KMS-11 (cell line): ENCODE results near the gene RPTN.

Source experiments
- H2AFZ ChIP-seq: fragments of 200-600 bp; sonication (generic); 2 replicates; pipeline ENCODE4 v1.6.1; 2016; ENCODE audit warnings: antibody characterized with exemption, mixed run types, low read depth
- H3K27ac ChIP-seq: fragments of 200-600 bp; sonication (generic); 2 replicates; pipeline ENCODE4 v1.6.1; 2016; ENCODE audit warnings: mild to moderate bottlenecking, mixed run types
- H3K27me3 ChIP-seq: fragments of 200-600 bp; sonication (generic); 2 replicates; pipeline ENCODE4 v1.6.1; 2017; ENCODE audit warnings: mild to moderate bottlenecking, low read depth, mixed run types, moderate library complexity; ENCODE audit not compliant: insufficient read depth
- H3K36me3 ChIP-seq: fragments of 200-600 bp; sonication (generic); 2 replicates; pipeline ENCODE4 v1.6.1; 2017; ENCODE audit warnings: mild to moderate bottlenecking, mixed run types; ENCODE audit not compliant: insufficient read depth
- H3K4me1 ChIP-seq: fragments of 200-600 bp; sonication (generic); 2 replicates; pipeline ENCODE4 v1.6.1; 2016; ENCODE audit warnings: mild to moderate bottlenecking, low read depth, mixed run types; ENCODE audit not compliant: poor library complexity, severe bottlenecking
- H3K4me2 ChIP-seq: fragments of 200-600 bp; sonication (generic); 2 replicates; pipeline ENCODE4 v1.7.0; 2016; ENCODE audit warnings: mild to moderate bottlenecking, mixed run types
- H3K4me3 ChIP-seq: fragments of 200-600 bp; sonication (generic); IDR thresholded peaks from 2 replicates; pipeline ENCODE4 v1.6.1; 2017; ENCODE audit warnings: low read depth, low read length, mixed read lengths; ENCODE audit not compliant: insufficient read depth
- H3K79me2 ChIP-seq: fragments of 200-600 bp; sonication (generic); 2 replicates; pipeline ENCODE4 v1.6.1; 2016; ENCODE audit warnings: low read depth, mixed run types; ENCODE audit not compliant: insufficient read depth
- H3K9ac ChIP-seq: fragments of 200-600 bp; sonication (generic); 2 replicates; pipeline ENCODE4 v1.6.1; 2016; ENCODE audit warnings: mild to moderate bottlenecking, mixed run types
- H4K20me1 ChIP-seq: fragments of 200-600 bp; sonication (generic); 2 replicates; pipeline ENCODE4 v1.6.1; 2016; ENCODE audit warnings: mild to moderate bottlenecking, mixed run types; ENCODE audit not compliant: insufficient read depth
- CTCF ChIP-seq: fragments of 200-600 bp; sonication (generic); conservative IDR thresholded peaks from 2 replicates; pipeline ENCODE4 v1.6.1; 2017; ENCODE audit warnings: low read depth, mild to moderate bottlenecking, antibody characterized with exemption, low read length, moderate library complexity, mixed read lengths

Gene RPTN

GRCh38 chr1:152159144-152159543 is at the start of gene RPTN:
Gene RPTN (minus strand): TSS chr1:152159228. CDS start chr1:152157889, 1,339 bp downstream.
- H2AFZ ChIP-seq = no peak within 1 kb of the TSS
- no peak within 1 kb of the TSS for H3K9ac ChIP-seq
- TF ChIP-seq CTCF = no peak
- no peaks in the 10 kb centered on the region for H3K79me2 ChIP-seq
- no peaks in the 10 kb centered on the region for H3K36me3 ChIP-seq
- no peaks in the 10 kb centered on the region for H3K4me1 ChIP-seq
- H3K27ac ChIP-seq = no peak within 1 kb of the TSS
- no peak within 1 kb of the TSS for H3K4me3 ChIP-seq
- H3K27me3 ChIP-seq = no peaks in the 10 kb centered on the region
- H4K20me1 ChIP-seq = no peaks in the 10 kb centered on the region
- no peak within 1 kb of the TSS for H3K4me2 ChIP-seq

- TF ChIP-seq CTCF = no peak
- no peaks in the 10 kb centered on the region for H3K4me1 ChIP-seq
- no peak overlapping the region for H3K4me3 ChIP-seq
- no peaks in the 10 kb centered on the region for H3K27me3 ChIP-seq
- no peak overlapping the region for H2AFZ ChIP-seq
- H3K36me3 ChIP-seq = no peaks in the 10 kb centered on the region
- H4K20me1 ChIP-seq = no peaks in the 10 kb centered on the region
- H3K9ac ChIP-seq = no peak overlapping the region
- no peaks in the 10 kb centered on the region for H3K79me2 ChIP-seq
- H3K4me2 ChIP-seq = no peak overlapping the region
- H3K27ac ChIP-seq = no peak overlapping the region
Measured at GRCh38 chr1:152198982-152199381, 40.0 kb upstream of the RPTN start.

GRCh38 chr1:152197361-152197941 is 38.4 kb upstream of the RPTN start:
- H3K4me2 ChIP-seq = no peak overlapping the region
- H3K4me1 ChIP-seq = no peaks in the 10 kb centered on the region
- H3K27ac ChIP-seq = no peak overlapping the region
- TF ChIP-seq CTCF = no peak
- no peaks in the 10 kb centered on the region for H3K27me3 ChIP-seq
- no peak overlapping the region for H3K9ac ChIP-seq
- no peak overlapping the region for H2AFZ ChIP-seq
- H4K20me1 ChIP-seq = no peaks in the 10 kb centered on the region
- H3K36me3 ChIP-seq = no peaks in the 10 kb centered on the region
- no peak overlapping the region for H3K4me3 ChIP-seq
- H3K79me2 ChIP-seq = no peaks in the 10 kb centered on the region

- no peaks in the 10 kb centered on the region for H4K20me1 ChIP-seq
- H3K4me3 ChIP-seq = no peak overlapping the region
- H3K27me3 ChIP-seq = no peaks in the 10 kb centered on the region; the same call in 1 of the 2 replicates
- no peak overlapping the region for H2AFZ ChIP-seq
- no peaks in the 10 kb centered on the region for H3K79me2 ChIP-seq
- no peak for TF ChIP-seq CTCF
- no peak overlapping the region for H3K9ac ChIP-seq
- H3K4me1 ChIP-seq = peaks cover 4% of the 10 kb centered on the region
- no peaks in the 10 kb centered on the region for H3K36me3 ChIP-seq
- no peak overlapping the region for H3K4me2 ChIP-seq
- no peak overlapping the region for H3K27ac ChIP-seq
Measured at GRCh38 chr1:152191711-152192110, 32.7 kb upstream of the RPTN start.
